A549 (cell line): ENCODE measurements around the gene JAKMIP1.

Experiments used
- RAD21 ChIP-seq, 2 experiments: fragments of >200 bp in 1 of 2; sonication (Bioruptor Twin) in 1 of 2; formaldehyde crosslinking in 1 of 2; IDR thresholded peaks in 1 of 2; conservative IDR thresholded peaks in 1 of 2; 2 replicates in 1 of 2; 3 replicates in 1 of 2; pipeline ENCODE4 v1.6.1; 2012 to 2018; ENCODE audit warnings: inconsistent platforms in 1 of 2
- TFCP2L1 ChIP-seq: fragments of 250-450 bp; sonication (Bioruptor Pico); IDR thresholded peaks from 2 replicates; pipeline ENCODE4 v1.5.0; 2021; ENCODE audit warnings: mild to moderate bottlenecking
- TF ChIP-seq, protein P1 (sequence below): fragments of >200 bp; sonication (Bioruptor Twin); formaldehyde crosslinking; IDR thresholded peaks from 3 replicates; pipeline ENCODE4 v1.5.1; 2016
- TF ChIP-seq, protein P2 (sequence below): IDR thresholded peaks from 2 replicates; pipeline ENCODE4 v1.6.1; 2012; ENCODE audit warnings: low read depth, borderline replicate concordance

DNA sequence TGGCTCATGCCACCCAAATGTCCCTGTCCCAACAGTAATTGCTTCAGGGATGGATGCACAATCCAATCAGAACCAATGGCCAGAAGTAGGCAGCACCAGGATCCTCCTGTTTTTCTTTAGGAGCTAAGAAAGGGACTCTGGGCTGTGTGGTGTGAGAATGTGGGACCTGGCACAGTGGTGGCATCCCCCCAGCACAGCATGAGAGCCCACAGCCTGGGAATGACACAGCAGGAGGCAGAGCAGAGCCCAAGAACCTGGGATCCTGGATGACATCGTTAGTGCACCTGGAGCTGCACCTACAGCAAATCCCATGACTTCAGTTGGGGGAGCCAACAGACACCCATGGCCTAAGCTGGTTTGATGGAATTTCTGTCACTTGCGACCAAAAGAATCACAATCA, 111.4 kb downstream of the JAKMIP1 start:
- TF ChIP-seq TFCP2L1 (no peak), RAD21 (conservative IDR thresholded peaks at IDR 0.05 in 1 of 2, IDR thresholded peaks at IDR 0.05 in 1 of 2) (no peak)
- TF ChIP-seq, protein P1, sequence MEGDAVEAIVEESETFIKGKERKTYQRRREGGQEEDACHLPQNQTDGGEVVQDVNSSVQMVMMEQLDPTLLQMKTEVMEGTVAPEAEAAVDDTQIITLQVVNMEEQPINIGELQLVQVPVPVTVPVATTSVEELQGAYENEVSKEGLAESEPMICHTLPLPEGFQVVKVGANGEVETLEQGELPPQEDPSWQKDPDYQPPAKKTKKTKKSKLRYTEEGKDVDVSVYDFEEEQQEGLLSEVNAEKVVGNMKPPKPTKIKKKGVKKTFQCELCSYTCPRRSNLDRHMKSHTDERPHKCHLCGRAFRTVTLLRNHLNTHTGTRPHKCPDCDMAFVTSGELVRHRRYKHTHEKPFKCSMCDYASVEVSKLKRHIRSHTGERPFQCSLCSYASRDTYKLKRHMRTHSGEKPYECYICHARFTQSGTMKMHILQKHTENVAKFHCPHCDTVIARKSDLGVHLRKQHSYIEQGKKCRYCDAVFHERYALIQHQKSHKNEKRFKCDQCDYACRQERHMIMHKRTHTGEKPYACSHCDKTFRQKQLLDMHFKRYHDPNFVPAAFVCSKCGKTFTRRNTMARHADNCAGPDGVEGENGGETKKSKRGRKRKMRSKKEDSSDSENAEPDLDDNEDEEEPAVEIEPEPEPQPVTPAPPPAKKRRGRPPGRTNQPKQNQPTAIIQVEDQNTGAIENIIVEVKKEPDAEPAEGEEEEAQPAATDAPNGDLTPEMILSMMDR: no peak
- TF ChIP-seq, protein P2, sequence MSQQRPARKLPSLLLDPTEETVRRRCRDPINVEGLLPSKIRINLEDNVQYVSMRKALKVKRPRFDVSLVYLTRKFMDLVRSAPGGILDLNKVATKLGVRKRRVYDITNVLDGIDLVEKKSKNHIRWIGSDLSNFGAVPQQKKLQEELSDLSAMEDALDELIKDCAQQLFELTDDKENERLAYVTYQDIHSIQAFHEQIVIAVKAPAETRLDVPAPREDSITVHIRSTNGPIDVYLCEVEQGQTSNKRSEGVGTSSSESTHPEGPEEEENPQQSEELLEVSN: no peak
